ENCODE results near the gene ENTPD1. TPM values are rescaled to one million over a fixed set of nuclear protein-coding genes. Genes with fewer than 3 reads are reported as not detected.
A peak's percentile ranks its signal among the peaks of the same experiment; 100 is the strongest.

The ENTPD1 gene
- total and polyA plus RNA-seq, 10 of the 15 experiments (the other 5 are each of a cell fraction or from before 2014, with no cell fraction given): 110 to 413 (median 161) TPM

GRCh38 chr10:95767884-95768556 is 12.1 kb downstream of the ENTPD1 start (continued):
- TF ChIP-seq, protein P1, sequence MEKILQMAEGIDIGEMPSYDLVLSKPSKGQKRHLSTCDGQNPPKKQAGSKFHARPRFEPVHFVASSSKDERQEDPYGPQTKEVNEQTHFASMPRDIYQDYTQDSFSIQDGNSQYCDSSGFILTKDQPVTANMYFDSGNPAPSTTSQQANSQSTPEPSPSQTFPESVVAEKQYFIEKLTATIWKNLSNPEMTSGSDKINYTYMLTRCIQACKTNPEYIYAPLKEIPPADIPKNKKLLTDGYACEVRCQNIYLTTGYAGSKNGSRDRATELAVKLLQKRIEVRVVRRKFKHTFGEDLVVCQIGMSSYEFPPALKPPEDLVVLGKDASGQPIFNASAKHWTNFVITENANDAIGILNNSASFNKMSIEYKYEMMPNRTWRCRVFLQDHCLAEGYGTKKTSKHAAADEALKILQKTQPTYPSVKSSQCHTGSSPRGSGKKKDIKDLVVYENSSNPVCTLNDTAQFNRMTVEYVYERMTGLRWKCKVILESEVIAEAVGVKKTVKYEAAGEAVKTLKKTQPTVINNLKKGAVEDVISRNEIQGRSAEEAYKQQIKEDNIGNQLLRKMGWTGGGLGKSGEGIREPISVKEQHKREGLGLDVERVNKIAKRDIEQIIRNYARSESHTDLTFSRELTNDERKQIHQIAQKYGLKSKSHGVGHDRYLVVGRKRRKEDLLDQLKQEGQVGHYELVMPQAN (conservative IDR thresholded peaks at IDR 0.05): 0 out of 2 replicates have a peak, but pooled peaks have one; percentile 24
- TF ChIP-seq IKZF1 (conservative IDR thresholded peaks at IDR 0.05): peak; percentile 94
- TF ChIP-seq, protein P2, sequence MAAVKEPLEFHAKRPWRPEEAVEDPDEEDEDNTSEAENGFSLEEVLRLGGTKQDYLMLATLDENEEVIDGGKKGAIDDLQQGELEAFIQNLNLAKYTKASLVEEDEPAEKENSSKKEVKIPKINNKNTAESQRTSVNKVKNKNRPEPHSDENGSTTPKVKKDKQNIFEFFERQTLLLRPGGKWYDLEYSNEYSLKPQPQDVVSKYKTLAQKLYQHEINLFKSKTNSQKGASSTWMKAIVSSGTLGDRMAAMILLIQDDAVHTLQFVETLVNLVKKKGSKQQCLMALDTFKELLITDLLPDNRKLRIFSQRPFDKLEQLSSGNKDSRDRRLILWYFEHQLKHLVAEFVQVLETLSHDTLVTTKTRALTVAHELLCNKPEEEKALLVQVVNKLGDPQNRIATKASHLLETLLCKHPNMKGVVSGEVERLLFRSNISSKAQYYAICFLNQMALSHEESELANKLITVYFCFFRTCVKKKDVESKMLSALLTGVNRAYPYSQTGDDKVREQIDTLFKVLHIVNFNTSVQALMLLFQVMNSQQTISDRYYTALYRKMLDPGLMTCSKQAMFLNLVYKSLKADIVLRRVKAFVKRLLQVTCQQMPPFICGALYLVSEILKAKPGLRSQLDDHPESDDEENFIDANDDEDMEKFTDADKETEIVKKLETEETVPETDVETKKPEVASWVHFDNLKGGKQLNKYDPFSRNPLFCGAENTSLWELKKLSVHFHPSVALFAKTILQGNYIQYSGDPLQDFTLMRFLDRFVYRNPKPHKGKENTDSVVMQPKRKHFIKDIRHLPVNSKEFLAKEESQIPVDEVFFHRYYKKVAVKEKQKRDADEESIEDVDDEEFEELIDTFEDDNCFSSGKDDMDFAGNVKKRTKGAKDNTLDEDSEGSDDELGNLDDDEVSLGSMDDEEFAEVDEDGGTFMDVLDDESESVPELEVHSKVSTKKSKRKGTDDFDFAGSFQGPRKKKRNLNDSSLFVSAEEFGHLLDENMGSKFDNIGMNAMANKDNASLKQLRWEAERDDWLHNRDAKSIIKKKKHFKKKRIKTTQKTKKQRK (IDR thresholded peaks at IDR 0.05; ENCODE audit: low read depth, low read length): no peak
- peak; percentile 55; the same call in 1 of the 2 replicates for TF ChIP-seq CREB1 (IDR thresholded peaks at IDR 0.05; ENCODE audit: low read depth)
- no peak for TF ChIP-seq NR2C1 (IDR thresholded peaks at IDR 0.05)
- no peak for TF ChIP-seq MAX (IDR thresholded peaks at IDR 0.05; ENCODE audit: low read depth, low read length)
- TF ChIP-seq NR2F1 (conservative IDR thresholded peaks at IDR 0.05): peak; percentile 50; the same call in 1 of the 2 replicates
- peak; percentile 98 for TF ChIP-seq EED (IDR thresholded peaks at IDR 0.05; ENCODE audit: low read depth)
- no peak; the same call in 1 of the 2 replicates for TF ChIP-seq ZBED1 (IDR thresholded peaks at IDR 0.05; ENCODE audit: borderline replicate concordance)
- peak; percentile 52 for TF ChIP-seq BCL3 (IDR thresholded peaks at IDR 0.05; ENCODE audit: borderline replicate concordance, insufficient read depth, low read depth, low read length, poor library complexity, severe bottlenecking)
- peak; percentile 88 for TF ChIP-seq NBN (IDR thresholded peaks at IDR 0.05)
- TF ChIP-seq SIN3A (IDR thresholded peaks at IDR 0.05; ENCODE audit: low read depth, low read length): no peak
- peak; percentile 64 for TF ChIP-seq BCL11A (IDR thresholded peaks at IDR 0.05; ENCODE audit: low read depth, low read length)
- TF ChIP-seq ELK1 (IDR thresholded peaks at IDR 0.05; ENCODE audit: low read depth, low read length): no peak
- TF ChIP-seq, protein P3, sequence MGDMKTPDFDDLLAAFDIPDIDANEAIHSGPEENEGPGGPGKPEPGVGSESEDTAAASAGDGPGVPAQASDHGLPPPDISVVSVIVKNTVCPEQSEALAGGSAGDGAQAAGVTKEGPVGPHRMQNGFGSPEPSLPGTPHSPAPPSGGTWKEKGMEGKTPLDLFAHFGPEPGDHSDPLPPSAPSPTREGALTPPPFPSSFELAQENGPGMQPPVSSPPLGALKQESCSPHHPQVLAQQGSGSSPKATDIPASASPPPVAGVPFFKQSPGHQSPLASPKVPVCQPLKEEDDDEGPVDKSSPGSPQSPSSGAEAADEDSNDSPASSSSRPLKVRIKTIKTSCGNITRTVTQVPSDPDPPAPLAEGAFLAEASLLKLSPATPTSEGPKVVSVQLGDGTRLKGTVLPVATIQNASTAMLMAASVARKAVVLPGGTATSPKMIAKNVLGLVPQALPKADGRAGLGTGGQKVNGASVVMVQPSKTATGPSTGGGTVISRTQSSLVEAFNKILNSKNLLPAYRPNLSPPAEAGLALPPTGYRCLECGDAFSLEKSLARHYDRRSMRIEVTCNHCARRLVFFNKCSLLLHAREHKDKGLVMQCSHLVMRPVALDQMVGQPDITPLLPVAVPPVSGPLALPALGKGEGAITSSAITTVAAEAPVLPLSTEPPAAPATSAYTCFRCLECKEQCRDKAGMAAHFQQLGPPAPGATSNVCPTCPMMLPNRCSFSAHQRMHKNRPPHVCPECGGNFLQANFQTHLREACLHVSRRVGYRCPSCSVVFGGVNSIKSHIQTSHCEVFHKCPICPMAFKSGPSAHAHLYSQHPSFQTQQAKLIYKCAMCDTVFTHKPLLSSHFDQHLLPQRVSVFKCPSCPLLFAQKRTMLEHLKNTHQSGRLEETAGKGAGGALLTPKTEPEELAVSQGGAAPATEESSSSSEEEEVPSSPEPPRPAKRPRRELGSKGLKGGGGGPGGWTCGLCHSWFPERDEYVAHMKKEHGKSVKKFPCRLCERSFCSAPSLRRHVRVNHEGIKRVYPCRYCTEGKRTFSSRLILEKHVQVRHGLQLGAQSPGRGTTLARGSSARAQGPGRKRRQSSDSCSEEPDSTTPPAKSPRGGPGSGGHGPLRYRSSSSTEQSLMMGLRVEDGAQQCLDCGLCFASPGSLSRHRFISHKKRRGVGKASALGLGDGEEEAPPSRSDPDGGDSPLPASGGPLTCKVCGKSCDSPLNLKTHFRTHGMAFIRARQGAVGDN (IDR thresholded peaks at IDR 0.05): peak; percentile 70; the same call in 1 of the 2 replicates
- TF ChIP-seq WRNIP1 (IDR thresholded peaks at IDR 0.05; ENCODE audit: borderline replicate concordance, low read depth, low read length): no peak
- no peak for TF ChIP-seq RB1 (IDR thresholded peaks at IDR 0.05; ENCODE audit: borderline replicate concordance)
- peak; percentile 86 for TF ChIP-seq JUNB (IDR thresholded peaks at IDR 0.05)
